HEK293 (cell line): ENCODE measurements around the gene LAYN.

Source experiments
- CTCF ChIA-PET: fragments of 350-600 bp; formaldehyde crosslinking; extraction: SDS; loops from one replicate; lab custom pipeline; 2021; ENCODE audit warnings: antibody characterized with exemption; lab: Yijun Ruan, JAX
- POLR2A ChIA-PET: fragments of 300-600 bp; formaldehyde crosslinking; extraction: SDS; loops from one replicate; lab custom pipeline; 2020; ENCODE audit warnings: antibody characterized with exemption, inconsistent platforms; lab: Yijun Ruan, JAX
- H3K27ac ChIP-seq: fragments of 200-500 bp; sonication (Bioruptor generic); 2 replicates; pipeline ENCODE4 v1.5.1; 2014; ENCODE audit warnings: low read depth, low read length, control low read depth, inconsistent platforms; ENCODE audit errors: extremely low read depth
- H3K36me3 ChIP-seq, 2 experiments: fragments of 200-500 bp in 1 of 2; sonication (Bioruptor generic) in 1 of 2; 1 replicate in 1 of 2; 2 replicates in 1 of 2; pipeline ENCODE4 v1.5.1; 2014 to 2017; ENCODE audit warnings: inconsistent platforms in 2 of 2, low read length in 2 of 2; ENCODE audit not compliant: control insufficient read depth in 2 of 2, insufficient read depth in 1 of 2
- H3K4me1 ChIP-seq: fragments of 200-500 bp; sonication (Bioruptor generic); 2 replicates; pipeline ENCODE4 v1.5.1; 2014; ENCODE audit warnings: mild to moderate bottlenecking, low read length, inconsistent platforms; ENCODE audit not compliant: control insufficient read depth, insufficient read depth
- H3K4me3 ChIP-seq: 2 replicates; pipeline ENCODE4 v1.5.1; 2011; ENCODE audit warnings: low read depth, mild to moderate bottlenecking, control low read depth, low read length, moderate library complexity
- H3K9me3 ChIP-seq: fragments of 200-500 bp; sonication (Bioruptor generic); 2 replicates; pipeline ENCODE4 v1.5.1; 2014; ENCODE audit warnings: low read depth, low read length, inconsistent platforms; ENCODE audit not compliant: control insufficient read depth, insufficient read depth
- KLF8 ChIP-seq: fragments of 450-650 bp; formaldehyde crosslinking; IDR thresholded peaks from 2 replicates; pipeline ENCODE4 v1.5.1; 2016; ENCODE audit warnings: missing biosample characterization, missing genetic modification characterization
- SP2 ChIP-seq: fragments of 450-650 bp; formaldehyde crosslinking; IDR thresholded peaks from 2 replicates; pipeline ENCODE4 v1.5.1; 2016; ENCODE audit warnings: missing biosample characterization, missing genetic modification characterization
- WT1 ChIP-seq: fragments of 450-650 bp; formaldehyde crosslinking; IDR thresholded peaks from 2 replicates; pipeline ENCODE4 v1.5.1; 2016; ENCODE audit warnings: missing biosample characterization, missing genetic modification characterization
- ZBTB7A ChIP-seq: fragments of 450-650 bp; formaldehyde crosslinking; IDR thresholded peaks from 2 replicates; pipeline ENCODE4 v1.5.1; 2016; ENCODE audit warnings: low read depth, missing biosample characterization, missing genetic modification characterization
- ZFP41 ChIP-seq: fragments of 450-650 bp; formaldehyde crosslinking; IDR thresholded peaks from 2 replicates; pipeline ENCODE4 v1.5.1; 2016; ENCODE audit warnings: missing biosample characterization, missing genetic modification characterization, borderline replicate concordance
- ZNF132 ChIP-seq: fragments of 450-650 bp; formaldehyde crosslinking; IDR thresholded peaks from 2 replicates; pipeline ENCODE4 v1.5.1; 2017; ENCODE audit warnings: missing biosample characterization, missing genetic modification characterization, borderline replicate concordance
- ZNF155 ChIP-seq: fragments of 450-650 bp; formaldehyde crosslinking; IDR thresholded peaks from 2 replicates; pipeline ENCODE4 v1.5.1; 2016; ENCODE audit warnings: missing biosample characterization, missing genetic modification characterization
- ZNF157 ChIP-seq: fragments of 450-650 bp; formaldehyde crosslinking; IDR thresholded peaks from 2 replicates; pipeline ENCODE4 v1.5.1; 2016; ENCODE audit warnings: missing biosample characterization, missing genetic modification characterization
- ZNF311 ChIP-seq: fragments of 450-650 bp; formaldehyde crosslinking; IDR thresholded peaks from 2 replicates; pipeline ENCODE4 v1.5.1; 2017; ENCODE audit warnings: missing biosample characterization, missing genetic modification characterization, borderline replicate concordance
- ZNF426 ChIP-seq: fragments of 450-650 bp; formaldehyde crosslinking; IDR thresholded peaks from 2 replicates; pipeline ENCODE4 v1.5.1; 2017; ENCODE audit warnings: missing biosample characterization, missing genetic modification characterization, mild to moderate bottlenecking, inconsistent platforms, moderate library complexity
- ZNF501 ChIP-seq: fragments of 450-650 bp; formaldehyde crosslinking; IDR thresholded peaks from 2 replicates; pipeline ENCODE4 v1.5.1; 2016; ENCODE audit warnings: missing biosample characterization, missing genetic modification characterization
- ZNF510 ChIP-seq: fragments of 450-650 bp; formaldehyde crosslinking; IDR thresholded peaks from 2 replicates; pipeline ENCODE4 v1.5.1; 2018; ENCODE audit warnings: mild to moderate bottlenecking, missing genetic modification characterization, missing biosample characterization; ENCODE audit not compliant: insufficient replicate concordance
- ZNF529 ChIP-seq: fragments of 450-650 bp; formaldehyde crosslinking; IDR thresholded peaks from 2 replicates; pipeline ENCODE4 v1.5.1; 2017; ENCODE audit warnings: missing genetic modification characterization, missing biosample characterization; ENCODE audit not compliant: insufficient replicate concordance
- ZNF621 ChIP-seq: fragments of 450-650 bp; formaldehyde crosslinking; IDR thresholded peaks from 2 replicates; pipeline ENCODE4 v1.5.1; 2017; ENCODE audit warnings: missing biosample characterization, missing genetic modification characterization
- ZNF747 ChIP-seq: fragments of 450-650 bp; formaldehyde crosslinking; IDR thresholded peaks from 2 replicates; pipeline ENCODE4 v1.5.1; 2016; ENCODE audit warnings: missing biosample characterization, missing genetic modification characterization
- TF ChIP-seq, protein P1 (sequence below): fragments of 450-650 bp; formaldehyde crosslinking; IDR thresholded peaks from 2 replicates; pipeline ENCODE4 v1.5.1; 2016; ENCODE audit warnings: missing biosample characterization, missing genetic modification characterization
- TF ChIP-seq, protein P2 (sequence below): fragments of 450-650 bp; formaldehyde crosslinking; IDR thresholded peaks from 2 replicates; pipeline ENCODE4 v1.5.1; 2016; ENCODE audit warnings: missing biosample characterization, missing genetic modification characterization
- TF ChIP-seq, protein P3 (sequence below): fragments of 450-650 bp; formaldehyde crosslinking; IDR thresholded peaks from 2 replicates; pipeline ENCODE4 v1.5.1; 2016; ENCODE audit warnings: missing biosample characterization, missing genetic modification characterization
- TF ChIP-seq, protein P4 (sequence below): fragments of 450-650 bp; formaldehyde crosslinking; IDR thresholded peaks from 2 replicates; pipeline ENCODE4 v1.5.1; 2016; ENCODE audit warnings: missing biosample characterization, missing genetic modification characterization
- TF ChIP-seq, protein P5 (sequence below): fragments of 450-650 bp; IDR thresholded peaks from 2 replicates; pipeline ENCODE4 v1.5.1; 2018; ENCODE audit warnings: missing biosample characterization, mild to moderate bottlenecking, missing genetic modification characterization

Gene LAYN

DNA sequence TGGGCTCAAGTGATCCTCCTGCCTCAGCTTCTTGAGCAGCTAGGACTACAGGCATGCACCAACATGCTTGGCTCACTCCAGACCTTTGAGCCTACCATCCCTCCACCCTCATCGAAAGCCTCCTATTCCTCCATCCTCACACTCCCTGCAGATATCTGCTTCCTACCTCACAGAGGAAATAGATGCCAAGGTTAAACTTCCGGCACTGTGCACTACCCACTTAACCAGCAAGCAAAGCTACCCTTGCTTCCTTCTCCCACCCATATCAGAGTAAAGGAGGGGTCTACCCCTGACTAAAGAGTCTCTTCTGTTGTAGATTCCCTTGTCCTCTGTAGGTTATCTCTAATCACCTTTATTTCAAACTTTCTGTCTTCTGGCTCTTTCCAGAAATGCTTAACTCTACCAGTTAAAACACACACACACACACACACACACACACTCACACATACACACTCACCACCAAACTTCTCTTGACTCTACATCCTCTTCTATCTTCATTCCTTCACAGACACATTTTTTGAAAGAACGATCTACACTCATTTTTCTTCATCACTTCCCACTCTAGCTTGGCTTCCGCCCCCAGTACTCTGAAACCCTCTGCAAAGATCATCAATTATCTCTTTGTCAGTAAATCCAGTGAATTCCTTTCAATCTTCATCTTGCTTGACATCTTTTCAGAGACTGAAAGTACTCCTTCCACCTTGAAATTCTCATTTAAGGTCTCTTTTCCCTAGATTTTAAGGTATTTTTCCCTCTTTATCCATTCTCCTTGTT, 50.9 kb downstream of the LAYN start:
- no peak overlapping the region for H3K4me3 ChIP-seq
- ChIA-PET CTCF (interaction anchor here (0.5 to 0.7 kb wide), 4 partner anchors 14 to 387 kb away, joined by 3 to 5 read pairs (median 3); no protein-coding TSS in a partner anchor), POLR2A (no interaction called here)
- no peaks in the 10 kb centered on the region for H3K36me3 ChIP-seq
- H3K9me3 ChIP-seq, result no peaks in the 10 kb centered on the region
- TF ChIP-seq SP2 (tag by site-specific recombination), result no peak
- no peak overlapping the region for H3K27ac ChIP-seq
- H3K4me1 ChIP-seq, result no peaks in the 10 kb centered on the region

DNA sequence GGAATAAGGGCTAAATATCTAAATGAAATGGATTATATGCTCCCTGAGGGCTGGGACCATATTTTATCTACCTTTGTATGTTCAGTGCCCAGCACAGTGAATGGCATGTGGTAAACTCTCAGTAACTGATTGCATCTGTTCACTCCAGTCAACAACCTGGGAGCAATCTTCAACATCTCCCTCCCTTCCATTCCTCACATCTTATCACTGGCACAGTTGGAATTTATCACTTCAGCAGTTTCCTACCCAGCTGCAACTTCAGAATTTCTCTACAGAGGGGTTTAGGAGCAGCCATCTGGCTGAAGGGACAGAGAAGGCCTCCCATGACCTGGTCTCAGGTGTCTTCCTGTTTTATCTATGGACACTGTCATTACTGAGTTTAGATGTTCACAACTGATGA, 52.0 kb downstream of the LAYN start:
- ChIA-PET CTCF (interaction anchor here (0.9 kb wide), 2 partner anchors 137 to 249 kb away, joined by 4 read pairs; no protein-coding TSS in a partner anchor), POLR2A (no interaction called here)
- TF ChIP-seq, protein P1, sequence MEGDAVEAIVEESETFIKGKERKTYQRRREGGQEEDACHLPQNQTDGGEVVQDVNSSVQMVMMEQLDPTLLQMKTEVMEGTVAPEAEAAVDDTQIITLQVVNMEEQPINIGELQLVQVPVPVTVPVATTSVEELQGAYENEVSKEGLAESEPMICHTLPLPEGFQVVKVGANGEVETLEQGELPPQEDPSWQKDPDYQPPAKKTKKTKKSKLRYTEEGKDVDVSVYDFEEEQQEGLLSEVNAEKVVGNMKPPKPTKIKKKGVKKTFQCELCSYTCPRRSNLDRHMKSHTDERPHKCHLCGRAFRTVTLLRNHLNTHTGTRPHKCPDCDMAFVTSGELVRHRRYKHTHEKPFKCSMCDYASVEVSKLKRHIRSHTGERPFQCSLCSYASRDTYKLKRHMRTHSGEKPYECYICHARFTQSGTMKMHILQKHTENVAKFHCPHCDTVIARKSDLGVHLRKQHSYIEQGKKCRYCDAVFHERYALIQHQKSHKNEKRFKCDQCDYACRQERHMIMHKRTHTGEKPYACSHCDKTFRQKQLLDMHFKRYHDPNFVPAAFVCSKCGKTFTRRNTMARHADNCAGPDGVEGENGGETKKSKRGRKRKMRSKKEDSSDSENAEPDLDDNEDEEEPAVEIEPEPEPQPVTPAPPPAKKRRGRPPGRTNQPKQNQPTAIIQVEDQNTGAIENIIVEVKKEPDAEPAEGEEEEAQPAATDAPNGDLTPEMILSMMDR (tag by site-specific recombination), result no peak
- no peak for TF ChIP-seq ZNF621 (tag by site-specific recombination)
- no peak for TF ChIP-seq ZNF311 (tag by site-specific recombination)
- TF ChIP-seq ZNF426 (tag by site-specific recombination), result no peak
- TF ChIP-seq ZBTB7A (tag by site-specific recombination), result no peak
- TF ChIP-seq ZNF529, result no peak
- TF ChIP-seq, protein P2, sequence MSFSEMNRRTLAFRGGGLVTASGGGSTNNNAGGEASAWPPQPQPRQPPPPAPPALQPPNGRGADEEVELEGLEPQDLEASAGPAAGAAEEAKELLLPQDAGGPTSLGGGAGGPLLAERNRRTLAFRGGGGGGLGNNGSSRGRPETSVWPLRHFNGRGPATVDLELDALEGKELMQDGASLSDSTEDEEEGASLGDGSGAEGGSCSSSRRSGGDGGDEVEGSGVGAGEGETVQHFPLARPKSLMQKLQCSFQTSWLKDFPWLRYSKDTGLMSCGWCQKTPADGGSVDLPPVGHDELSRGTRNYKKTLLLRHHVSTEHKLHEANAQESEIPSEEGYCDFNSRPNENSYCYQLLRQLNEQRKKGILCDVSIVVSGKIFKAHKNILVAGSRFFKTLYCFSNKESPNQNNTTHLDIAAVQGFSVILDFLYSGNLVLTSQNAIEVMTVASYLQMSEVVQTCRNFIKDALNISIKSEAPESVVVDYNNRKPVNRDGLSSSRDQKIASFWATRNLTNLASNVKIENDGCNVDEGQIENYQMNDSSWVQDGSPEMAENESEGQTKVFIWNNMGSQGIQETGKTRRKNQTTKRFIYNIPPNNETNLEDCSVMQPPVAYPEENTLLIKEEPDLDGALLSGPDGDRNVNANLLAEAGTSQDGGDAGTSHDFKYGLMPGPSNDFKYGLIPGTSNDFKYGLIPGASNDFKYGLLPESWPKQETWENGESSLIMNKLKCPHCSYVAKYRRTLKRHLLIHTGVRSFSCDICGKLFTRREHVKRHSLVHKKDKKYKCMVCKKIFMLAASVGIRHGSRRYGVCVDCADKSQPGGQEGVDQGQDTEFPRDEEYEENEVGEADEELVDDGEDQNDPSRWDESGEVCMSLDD (tag by site-specific recombination), result no peak
- TF ChIP-seq KLF8 (tag by site-specific recombination), result no peak
- TF ChIP-seq ZNF132, result no peak
- TF ChIP-seq ZNF501 (tag by site-specific recombination), result no peak
- no peak for TF ChIP-seq ZNF155 (tag by site-specific recombination)
- TF ChIP-seq, protein P3, sequence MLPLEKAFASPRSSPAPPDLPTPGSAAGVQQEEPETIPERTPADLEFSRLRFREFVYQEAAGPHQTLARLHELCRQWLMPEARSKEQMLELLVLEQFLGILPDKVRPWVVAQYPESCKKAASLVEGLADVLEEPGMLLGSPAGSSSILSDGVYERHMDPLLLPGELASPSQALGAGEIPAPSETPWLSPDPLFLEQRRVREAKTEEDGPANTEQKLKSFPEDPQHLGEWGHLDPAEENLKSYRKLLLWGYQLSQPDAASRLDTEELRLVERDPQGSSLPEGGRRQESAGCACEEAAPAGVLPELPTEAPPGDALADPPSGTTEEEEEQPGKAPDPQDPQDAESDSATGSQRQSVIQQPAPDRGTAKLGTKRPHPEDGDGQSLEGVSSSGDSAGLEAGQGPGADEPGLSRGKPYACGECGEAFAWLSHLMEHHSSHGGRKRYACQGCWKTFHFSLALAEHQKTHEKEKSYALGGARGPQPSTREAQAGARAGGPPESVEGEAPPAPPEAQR (tag by site-specific recombination), result no peak
- TF ChIP-seq ZNF157 (tag by site-specific recombination), result no peak
- TF ChIP-seq ZNF747 (tag by site-specific recombination), result no peak
- no peak for TF ChIP-seq ZFP41 (tag by site-specific recombination)
- TF ChIP-seq, protein P4, sequence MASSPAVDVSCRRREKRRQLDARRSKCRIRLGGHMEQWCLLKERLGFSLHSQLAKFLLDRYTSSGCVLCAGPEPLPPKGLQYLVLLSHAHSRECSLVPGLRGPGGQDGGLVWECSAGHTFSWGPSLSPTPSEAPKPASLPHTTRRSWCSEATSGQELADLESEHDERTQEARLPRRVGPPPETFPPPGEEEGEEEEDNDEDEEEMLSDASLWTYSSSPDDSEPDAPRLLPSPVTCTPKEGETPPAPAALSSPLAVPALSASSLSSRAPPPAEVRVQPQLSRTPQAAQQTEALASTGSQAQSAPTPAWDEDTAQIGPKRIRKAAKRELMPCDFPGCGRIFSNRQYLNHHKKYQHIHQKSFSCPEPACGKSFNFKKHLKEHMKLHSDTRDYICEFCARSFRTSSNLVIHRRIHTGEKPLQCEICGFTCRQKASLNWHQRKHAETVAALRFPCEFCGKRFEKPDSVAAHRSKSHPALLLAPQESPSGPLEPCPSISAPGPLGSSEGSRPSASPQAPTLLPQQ, result no peak
- no peak for TF ChIP-seq WT1
- no peak for TF ChIP-seq ZNF510 (tag by site-specific recombination)
- TF ChIP-seq, protein P5, sequence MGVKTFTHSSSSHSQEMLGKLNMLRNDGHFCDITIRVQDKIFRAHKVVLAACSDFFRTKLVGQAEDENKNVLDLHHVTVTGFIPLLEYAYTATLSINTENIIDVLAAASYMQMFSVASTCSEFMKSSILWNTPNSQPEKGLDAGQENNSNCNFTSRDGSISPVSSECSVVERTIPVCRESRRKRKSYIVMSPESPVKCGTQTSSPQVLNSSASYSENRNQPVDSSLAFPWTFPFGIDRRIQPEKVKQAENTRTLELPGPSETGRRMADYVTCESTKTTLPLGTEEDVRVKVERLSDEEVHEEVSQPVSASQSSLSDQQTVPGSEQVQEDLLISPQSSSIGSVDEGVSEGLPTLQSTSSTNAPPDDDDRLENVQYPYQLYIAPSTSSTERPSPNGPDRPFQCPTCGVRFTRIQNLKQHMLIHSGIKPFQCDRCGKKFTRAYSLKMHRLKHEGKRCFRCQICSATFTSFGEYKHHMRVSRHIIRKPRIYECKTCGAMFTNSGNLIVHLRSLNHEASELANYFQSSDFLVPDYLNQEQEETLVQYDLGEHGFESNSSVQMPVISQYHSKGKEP (tag by site-specific recombination), result no peak
- Histone ChIP-seq H3K36me3 (no peaks in the 10 kb centered on the region), H3K9me3 (no peaks in the 10 kb centered on the region), H3K4me1 (no peaks in the 10 kb centered on the region), H3K27ac (no peak overlapping the region), H3K4me3 (no peak overlapping the region)
